GM19455 (cell line): ENCODE data around the gene COMMD3.

Experiments used
- ATAC-seq: cut with Tn5 transposase; IDR thresholded peaks from one replicate; pipeline ENCODE4 v1.9.1; 2021; ENCODE audit not compliant: unreplicated experiment

The COMMD3 gene

DNA sequence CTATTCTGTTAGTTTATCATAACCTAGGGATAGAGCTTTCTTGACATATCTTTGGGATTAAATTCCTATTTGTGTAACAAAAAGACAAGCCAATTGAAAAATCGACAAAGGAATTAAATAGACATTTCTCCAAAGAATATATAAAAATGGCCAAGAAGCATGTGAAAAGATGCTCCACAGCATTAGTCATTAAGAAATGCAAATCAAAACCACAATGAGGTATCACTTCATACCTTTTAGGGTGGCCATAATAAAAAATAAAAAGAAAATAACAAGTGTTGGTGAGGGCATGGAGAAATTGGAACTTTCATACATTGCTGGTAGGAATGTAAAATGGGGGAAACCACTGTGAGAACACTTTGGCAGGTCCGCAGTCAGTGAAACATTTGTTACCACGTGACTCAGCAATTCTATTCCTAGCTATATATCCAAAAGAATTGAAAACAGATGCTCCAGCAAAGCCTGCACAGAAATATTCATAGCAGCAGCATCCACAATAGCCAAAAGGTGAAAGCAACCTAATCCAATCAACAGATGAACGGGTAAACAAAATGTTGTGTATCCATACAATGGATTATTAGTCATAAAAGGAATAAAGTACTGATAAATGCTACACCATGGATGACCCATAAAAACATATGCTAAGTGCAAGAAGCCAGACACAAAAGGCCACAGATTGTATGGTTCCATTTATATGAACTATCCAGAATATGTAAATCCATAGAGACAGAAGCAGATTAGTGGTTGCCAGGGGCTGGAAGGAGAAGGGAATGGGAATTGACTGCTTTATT, 49.7 kb downstream of the COMMD3 start:
- ATAC-seq = no peak

- ATAC-seq = no peak
These were observed 50.2 kb downstream of the COMMD3 start for GRCh38 chr10:22366435-22366703.

DNA sequence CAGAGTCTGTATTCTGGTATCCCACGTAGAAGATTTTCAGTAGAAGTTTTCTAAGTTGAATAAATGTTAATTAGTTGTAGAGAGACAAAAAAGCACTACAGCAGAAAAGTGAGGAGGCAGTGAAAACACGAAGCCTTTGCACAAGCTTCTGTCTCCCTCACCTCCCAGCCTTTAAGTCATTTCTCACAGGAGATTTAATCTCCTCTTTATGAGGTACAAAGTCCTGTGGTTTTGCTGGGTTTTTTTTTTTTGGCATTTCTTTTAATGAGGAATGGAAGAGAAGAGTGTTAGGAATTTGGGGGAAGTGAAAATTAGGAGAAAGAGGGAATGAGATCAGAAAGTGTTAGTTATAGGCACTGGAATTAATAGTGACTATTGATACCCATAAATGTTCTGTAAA, 50.6 kb downstream of the COMMD3 start:
- no peak for ATAC-seq

DNA sequence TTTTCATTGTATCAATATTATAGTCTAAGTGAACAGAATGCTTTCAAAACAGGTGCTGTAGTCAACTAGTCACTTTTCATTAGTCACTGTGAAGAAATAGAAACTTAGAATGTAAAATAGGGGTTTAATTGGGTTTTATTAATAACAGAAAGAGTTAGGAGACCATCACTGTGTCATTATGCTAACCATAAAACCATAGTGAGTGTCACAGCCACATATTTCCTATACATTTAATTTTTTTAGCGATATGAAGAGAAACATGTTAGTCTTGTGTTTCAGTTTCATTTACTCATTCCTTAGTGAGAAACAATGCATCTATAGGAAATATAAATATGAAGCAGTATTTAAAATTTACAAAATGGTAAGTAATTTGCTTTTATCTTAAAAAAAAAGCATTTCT, 51.3 kb downstream of the COMMD3 start:
- no peak for ATAC-seq

DNA sequence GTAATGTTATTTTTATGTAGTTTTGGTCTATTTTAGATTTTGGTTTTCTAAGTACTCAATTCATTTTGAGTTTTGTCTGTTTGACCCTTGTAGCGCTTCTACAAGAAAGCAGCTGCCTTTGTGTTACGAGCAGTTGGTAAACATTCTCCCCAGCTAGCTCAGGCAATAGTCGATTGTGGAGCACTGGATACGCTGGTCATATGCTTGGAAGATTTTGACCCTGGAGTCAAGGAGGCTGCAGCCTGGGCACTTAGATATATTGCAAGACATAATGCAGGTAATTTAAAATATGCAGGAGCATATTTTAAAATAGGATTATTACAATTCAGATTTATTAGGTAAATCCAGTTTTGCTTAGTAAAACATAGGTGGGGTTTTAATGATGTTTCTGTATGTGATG, 52.2 kb downstream of the COMMD3 start:
- ATAC-seq = no peak

DNA sequence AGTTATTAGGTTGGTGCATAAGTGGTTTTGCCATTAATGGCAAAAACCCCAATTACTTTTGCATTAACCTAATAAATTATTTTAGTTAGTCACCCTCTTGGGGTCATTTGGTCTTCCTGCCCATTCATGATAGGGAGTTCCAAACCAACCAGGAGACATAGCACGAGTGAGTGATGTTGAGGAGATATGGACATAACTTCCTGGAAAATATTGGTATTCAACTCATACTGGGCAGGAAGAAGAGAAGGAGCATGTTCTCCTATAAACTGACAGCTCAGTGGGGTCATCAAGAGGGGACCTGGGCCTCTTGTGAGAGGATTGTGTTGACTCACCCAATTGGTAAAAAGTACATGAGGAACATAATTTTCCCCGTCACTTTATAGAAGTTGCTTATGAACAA, 52.8 kb downstream of the COMMD3 start:
- no peak for ATAC-seq

GRCh38 chr10:22369434-22370072, 53.4 kb downstream of the COMMD3 start:
- ATAC-seq = no peak
